Epithelial cell of proximal tubule (primary cell): ENCODE data around the gene SRRM4. TPM values are rescaled to one million over a fixed set of nuclear protein-coding genes. Genes with fewer than 3 reads are reported as not detected.

Experiments used
- DNase-seq: peaks from one replicate; pipeline ENCODE4 v3.0.0-alpha.2; 2011; ENCODE audit warnings: low read depth
- H3K4me3 ChIP-seq: 2 replicates; pipeline ENCODE4 v1.5.1; 2011; ENCODE audit warnings: low read depth, mild to moderate bottlenecking, low read length
- CTCF ChIP-seq: conservative IDR thresholded peaks from 2 replicates; pipeline ENCODE4 v1.5.1; 2012; ENCODE audit warnings: low read depth, mild to moderate bottlenecking, low read length
- total RNA-seq: library from RNA; depleted of rRNA; stranded (reverse); fragments of >200 nt; gene quantifications from 2 replicates; pipeline ENCODE4 v1.2.3, GENCODE V29; 2015

The SRRM4 gene
- total RNA-seq, 1 donor from 2014 or later, result under 0.01 TPM

GRCh38 chr12:119050663-119051062, 69.3 kb downstream of the SRRM4 start:
- no peak for DNase-seq
- TF ChIP-seq CTCF, result no peak
- H3K4me3 ChIP-seq, result no peak overlapping the region

GRCh38 chr12:119051474-119051873, 70.1 kb downstream of the SRRM4 start:
- no peak overlapping the region for H3K4me3 ChIP-seq
- TF ChIP-seq CTCF, result no peak
- DNase-seq, result no peak

GRCh38 chr12:119052001-119052400, 70.7 kb downstream of the SRRM4 start:
- no peak overlapping the region for H3K4me3 ChIP-seq
- TF ChIP-seq CTCF, result no peak
- no peak for DNase-seq

- H3K4me3 ChIP-seq, result no peak overlapping the region
- TF ChIP-seq CTCF, result no peak
- DNase-seq, result no peak
These were observed 74.6 kb downstream of the SRRM4 start for GRCh38 chr12:119055977-119056376.

GRCh38 chr12:119060847-119061796, 79.8 kb downstream of the SRRM4 start:
- TF ChIP-seq CTCF, result no peak
- DNase-seq, result no peak
- no peak overlapping the region for H3K4me3 ChIP-seq

- no peak for TF ChIP-seq CTCF
- DNase-seq, result no peak
- no peak overlapping the region for H3K4me3 ChIP-seq
These were observed 87.0 kb downstream of the SRRM4 start for GRCh38 chr12:119068129-119068856.
